ENCODE results near the gene MITF.

GRCh38 chr3:69772152-69772867 lies 33.0 kb downstream of the MITF start:
- TF ChIP-seq CTCF (IDR thresholded peaks at IDR 0.05) (no peak), ZFX (IDR thresholded peaks at IDR 0.05; ENCODE audit: borderline replicate concordance) (no peak)
